ENCODE results near the gene TUBB2B. TPM values are rescaled to one million over a fixed set of nuclear protein-coding genes. Genes with fewer than 3 reads are reported as not detected.

The TUBB2B gene
- polyA plus RNA-seq, 1 donor from 2014 or later = 3,172 TPM

DNA sequence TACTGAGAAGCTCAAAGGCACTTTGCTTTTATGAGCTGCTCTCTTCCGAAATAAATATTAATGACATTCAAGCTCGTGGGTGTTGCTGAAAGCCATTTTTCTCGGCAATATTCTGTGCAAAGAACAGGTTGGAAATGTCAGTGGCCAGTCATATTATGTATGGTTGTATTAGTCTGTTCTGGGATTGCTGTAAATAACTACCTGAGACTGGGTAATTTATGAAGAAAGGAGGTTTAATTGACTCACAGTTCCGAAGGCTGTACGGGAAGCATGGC, 32.1 kb downstream of the TUBB2B start:
- H3K9me2 ChIP-seq (ENCODE audit: insufficient read depth, low read length) = no peaks in the 10 kb centered on the region
- peaks cover 3% of the 10 kb centered on the region for H3K79me2 ChIP-seq (replicated peaks; ENCODE audit: insufficient read depth, low read length)
- peaks cover 4% of the 10 kb centered on the region for H3F3A ChIP-seq (ENCODE audit: insufficient read depth, low read length, poor library complexity, severe bottlenecking)
- no peaks in the 10 kb centered on the region for H3K27me3 ChIP-seq (ENCODE audit: insufficient read depth, low read depth, low read length)
- H3K4me2 ChIP-seq (ENCODE audit: low read length) = peak overlapping the region; percentile 79
- H4K20me1 ChIP-seq (ENCODE audit: insufficient read depth) = no peaks in the 10 kb centered on the region
- peak overlapping the region; percentile 63 for H3K4me3 ChIP-seq (ENCODE audit: low read length)
- H3K36me3 ChIP-seq (ENCODE audit: insufficient read depth, low read length) = no peaks in the 10 kb centered on the region
- H3K9ac ChIP-seq (ENCODE audit: low read length) = peak overlapping the region; percentile 89
- no peaks in the 10 kb centered on the region for H3K9me3 ChIP-seq (ENCODE audit: low read length)
- peak overlapping the region; percentile 74 for H2AFZ ChIP-seq (ENCODE audit: low read depth, low read length)
- TF ChIP-seq EP300 (conservative IDR thresholded peaks at IDR 0.05; ENCODE audit: poor library complexity, severe bottlenecking) = no peak
- TF ChIP-seq EZH2 (IDR thresholded peaks at IDR 0.05; ENCODE audit: borderline replicate concordance, insufficient read depth, low read length, poor library complexity, severe bottlenecking) = no peak
- no peak for TF ChIP-seq TAF1 (IDR thresholded peaks at IDR 0.05; ENCODE audit: low read depth)
- TF ChIP-seq MXI1 (conservative IDR thresholded peaks at IDR 0.05; ENCODE audit: poor library complexity, severe bottlenecking) = peak; percentile 25
- TF ChIP-seq SMC3 (conservative IDR thresholded peaks at IDR 0.05; ENCODE audit: poor library complexity) = no peak
- TF ChIP-seq, protein P1, sequence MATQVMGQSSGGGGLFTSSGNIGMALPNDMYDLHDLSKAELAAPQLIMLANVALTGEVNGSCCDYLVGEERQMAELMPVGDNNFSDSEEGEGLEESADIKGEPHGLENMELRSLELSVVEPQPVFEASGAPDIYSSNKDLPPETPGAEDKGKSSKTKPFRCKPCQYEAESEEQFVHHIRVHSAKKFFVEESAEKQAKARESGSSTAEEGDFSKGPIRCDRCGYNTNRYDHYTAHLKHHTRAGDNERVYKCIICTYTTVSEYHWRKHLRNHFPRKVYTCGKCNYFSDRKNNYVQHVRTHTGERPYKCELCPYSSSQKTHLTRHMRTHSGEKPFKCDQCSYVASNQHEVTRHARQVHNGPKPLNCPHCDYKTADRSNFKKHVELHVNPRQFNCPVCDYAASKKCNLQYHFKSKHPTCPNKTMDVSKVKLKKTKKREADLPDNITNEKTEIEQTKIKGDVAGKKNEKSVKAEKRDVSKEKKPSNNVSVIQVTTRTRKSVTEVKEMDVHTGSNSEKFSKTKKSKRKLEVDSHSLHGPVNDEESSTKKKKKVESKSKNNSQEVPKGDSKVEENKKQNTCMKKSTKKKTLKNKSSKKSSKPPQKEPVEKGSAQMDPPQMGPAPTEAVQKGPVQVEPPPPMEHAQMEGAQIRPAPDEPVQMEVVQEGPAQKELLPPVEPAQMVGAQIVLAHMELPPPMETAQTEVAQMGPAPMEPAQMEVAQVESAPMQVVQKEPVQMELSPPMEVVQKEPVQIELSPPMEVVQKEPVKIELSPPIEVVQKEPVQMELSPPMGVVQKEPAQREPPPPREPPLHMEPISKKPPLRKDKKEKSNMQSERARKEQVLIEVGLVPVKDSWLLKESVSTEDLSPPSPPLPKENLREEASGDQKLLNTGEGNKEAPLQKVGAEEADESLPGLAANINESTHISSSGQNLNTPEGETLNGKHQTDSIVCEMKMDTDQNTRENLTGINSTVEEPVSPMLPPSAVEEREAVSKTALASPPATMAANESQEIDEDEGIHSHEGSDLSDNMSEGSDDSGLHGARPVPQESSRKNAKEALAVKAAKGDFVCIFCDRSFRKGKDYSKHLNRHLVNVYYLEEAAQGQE (IDR thresholded peaks at IDR 0.05; ENCODE audit: borderline replicate concordance) = peak; percentile 23
- TF ChIP-seq POLR2AphosphoS5 (IDR thresholded peaks at IDR 0.05) = no peak
- H3K27ac ChIP-seq (ENCODE audit: low read length) = peak overlapping the region; percentile 100

DNA sequence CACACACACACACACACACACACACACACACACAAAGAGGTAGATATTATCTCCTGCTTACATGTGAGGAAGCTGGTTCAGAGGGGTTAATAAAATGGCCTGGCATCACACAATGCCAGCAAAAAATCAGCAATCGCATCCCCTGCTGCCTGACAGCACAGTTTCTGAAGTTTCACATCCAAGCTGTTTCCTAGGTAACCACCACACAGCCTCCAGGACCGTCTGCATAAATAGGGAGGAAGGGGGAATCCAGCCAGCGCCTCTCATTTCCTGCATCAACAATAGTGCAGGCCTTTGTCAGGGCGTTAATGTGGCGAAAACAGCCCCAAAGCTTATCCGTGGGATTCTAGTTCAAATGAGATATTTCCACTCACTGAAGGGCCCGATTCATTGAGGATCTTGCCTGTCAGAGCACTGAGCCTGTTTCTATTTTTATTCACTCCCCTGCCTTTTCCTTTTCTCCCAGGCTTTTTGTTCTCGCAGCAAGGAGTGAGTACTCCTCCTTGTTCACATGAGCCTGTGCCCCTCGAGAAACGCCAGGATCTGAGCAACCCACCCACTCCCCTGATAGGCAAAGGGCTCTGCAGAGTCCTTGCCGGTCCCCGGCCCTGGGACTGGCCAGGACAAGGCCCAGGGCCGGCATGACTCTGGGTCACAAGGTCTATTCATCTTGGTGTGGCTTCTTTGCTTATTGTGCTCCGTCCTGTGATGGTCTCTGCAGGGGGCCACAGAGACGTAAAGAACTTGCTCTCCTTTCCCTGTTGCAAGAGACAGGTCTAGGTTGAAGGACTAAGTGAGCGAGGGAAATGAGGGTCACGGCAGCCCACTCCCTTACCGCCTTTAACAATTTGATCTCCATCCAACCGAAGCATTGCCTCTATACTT, 32.7 kb downstream of the TUBB2B start:
- H3K4me2 ChIP-seq (ENCODE audit: low read length) = peak overlapping the region; percentile 79
- peak overlapping the region; percentile 89 for H3K9ac ChIP-seq (ENCODE audit: low read length)
- no peaks in the 10 kb centered on the region for H4K20me1 ChIP-seq (ENCODE audit: insufficient read depth)
- H3K9me2 ChIP-seq (ENCODE audit: insufficient read depth, low read length) = no peaks in the 10 kb centered on the region
- peaks cover 4% of the 10 kb centered on the region for H3F3A ChIP-seq (ENCODE audit: insufficient read depth, low read length, poor library complexity, severe bottlenecking)
- H3K4me3 ChIP-seq (ENCODE audit: low read length) = peak overlapping the region; percentile 63
- H3K27ac ChIP-seq (ENCODE audit: low read length) = peak overlapping the region; percentile 100
- no peaks in the 10 kb centered on the region for H3K9me3 ChIP-seq (ENCODE audit: low read length)
- H3K27me3 ChIP-seq (ENCODE audit: insufficient read depth, low read depth, low read length) = no peaks in the 10 kb centered on the region
- TF ChIP-seq, protein P2, sequence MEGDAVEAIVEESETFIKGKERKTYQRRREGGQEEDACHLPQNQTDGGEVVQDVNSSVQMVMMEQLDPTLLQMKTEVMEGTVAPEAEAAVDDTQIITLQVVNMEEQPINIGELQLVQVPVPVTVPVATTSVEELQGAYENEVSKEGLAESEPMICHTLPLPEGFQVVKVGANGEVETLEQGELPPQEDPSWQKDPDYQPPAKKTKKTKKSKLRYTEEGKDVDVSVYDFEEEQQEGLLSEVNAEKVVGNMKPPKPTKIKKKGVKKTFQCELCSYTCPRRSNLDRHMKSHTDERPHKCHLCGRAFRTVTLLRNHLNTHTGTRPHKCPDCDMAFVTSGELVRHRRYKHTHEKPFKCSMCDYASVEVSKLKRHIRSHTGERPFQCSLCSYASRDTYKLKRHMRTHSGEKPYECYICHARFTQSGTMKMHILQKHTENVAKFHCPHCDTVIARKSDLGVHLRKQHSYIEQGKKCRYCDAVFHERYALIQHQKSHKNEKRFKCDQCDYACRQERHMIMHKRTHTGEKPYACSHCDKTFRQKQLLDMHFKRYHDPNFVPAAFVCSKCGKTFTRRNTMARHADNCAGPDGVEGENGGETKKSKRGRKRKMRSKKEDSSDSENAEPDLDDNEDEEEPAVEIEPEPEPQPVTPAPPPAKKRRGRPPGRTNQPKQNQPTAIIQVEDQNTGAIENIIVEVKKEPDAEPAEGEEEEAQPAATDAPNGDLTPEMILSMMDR (IDR thresholded peaks at IDR 0.05; ENCODE audit: poor library complexity, severe bottlenecking) = peak; percentile 40
- peak; percentile 89 for TF ChIP-seq TAF1 (IDR thresholded peaks at IDR 0.05; ENCODE audit: low read depth)
- peak; percentile 34 for TF ChIP-seq MXI1 (conservative IDR thresholded peaks at IDR 0.05; ENCODE audit: poor library complexity, severe bottlenecking)
- peak; percentile 87 for TF ChIP-seq POLR2AphosphoS5 (IDR thresholded peaks at IDR 0.05)
- peak; percentile 58 for TF ChIP-seq RAD21 (conservative IDR thresholded peaks at IDR 0.05)
- TF ChIP-seq, protein P1 (IDR thresholded peaks at IDR 0.05; ENCODE audit: borderline replicate concordance) = peak; percentile 73
- TF ChIP-seq EZH2 (IDR thresholded peaks at IDR 0.05; ENCODE audit: borderline replicate concordance, insufficient read depth, low read length, poor library complexity, severe bottlenecking) = no peak
- peak; percentile 89 for TF ChIP-seq EP300 (conservative IDR thresholded peaks at IDR 0.05; ENCODE audit: poor library complexity, severe bottlenecking)
- TF ChIP-seq SMC3 (conservative IDR thresholded peaks at IDR 0.05; ENCODE audit: poor library complexity) = peak; percentile 60
- no peaks in the 10 kb centered on the region for H3K36me3 ChIP-seq (ENCODE audit: insufficient read depth, low read length)
- peaks cover 3% of the 10 kb centered on the region for H3K79me2 ChIP-seq (replicated peaks; ENCODE audit: insufficient read depth, low read length)
- peak overlapping the region; percentile 74 for H2AFZ ChIP-seq (ENCODE audit: low read depth, low read length)
